IPS DF 19.7 (cell line): ENCODE results near the gene RGS11.
"Not testable (repeated sequence)": the region's sequence is repeated elsewhere in the genome, so short reads cannot be mapped to it uniquely, and the experiment has no call there.

Experiments
- DNase-seq: peaks from one replicate; pipeline ENCODE4 v3.0.0-alpha.2; 2013; ENCODE audit warnings: low read depth, low spot score

Gene RGS11

DNA sequence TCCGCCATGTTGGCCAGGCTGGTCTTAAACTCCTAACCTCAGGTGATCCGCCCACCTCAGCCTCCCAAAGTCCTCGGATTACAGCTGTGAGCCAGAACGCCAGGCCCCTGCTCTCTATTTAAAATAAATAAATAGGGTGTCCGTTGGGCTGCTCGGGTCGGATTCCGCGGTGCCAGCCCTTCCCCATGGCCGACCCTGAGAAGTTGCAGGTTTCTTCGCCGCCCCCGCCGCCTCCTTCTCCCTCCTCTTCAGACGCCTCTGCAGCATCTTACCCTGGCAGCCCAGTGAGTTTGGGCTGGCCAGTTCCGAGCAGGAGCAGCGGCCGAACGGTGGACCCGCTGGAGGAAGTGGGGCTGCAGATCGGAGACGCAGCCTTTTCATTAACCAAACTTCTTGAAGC, 44.8 kb downstream of the RGS11 start:
- DNase-seq, result no peak

- DNase-seq, result not testable (repeated sequence)
These were observed 45.4 kb downstream of the RGS11 start for GRCh38 chr16:230351-230750.

DNA sequence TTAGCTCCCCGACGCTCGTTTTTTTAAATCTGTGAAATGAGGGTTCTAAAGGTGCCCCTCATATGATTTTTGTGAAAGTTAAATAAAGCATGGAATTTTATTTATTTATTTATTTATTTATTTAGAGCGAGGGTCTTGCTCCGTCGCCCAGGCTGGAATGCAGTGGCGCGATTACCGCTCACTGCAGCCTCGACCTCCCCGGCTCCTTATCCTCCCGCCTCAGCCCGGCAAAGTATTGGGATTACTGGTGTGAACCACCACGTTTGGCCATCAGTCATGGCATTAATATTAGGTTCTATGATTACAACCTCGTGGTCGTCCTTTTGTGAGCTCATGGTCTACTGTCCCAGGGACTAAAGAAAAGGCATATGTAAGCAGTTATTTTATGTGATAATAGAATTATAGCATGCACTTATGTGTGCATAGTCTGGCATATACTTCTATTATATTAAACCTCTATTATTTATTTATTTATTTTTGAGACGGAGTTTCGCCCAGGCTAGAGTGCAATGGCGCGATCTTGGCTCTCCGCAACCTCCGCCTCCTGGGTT, 45.9 kb downstream of the RGS11 start:
- no peak for DNase-seq

DNA sequence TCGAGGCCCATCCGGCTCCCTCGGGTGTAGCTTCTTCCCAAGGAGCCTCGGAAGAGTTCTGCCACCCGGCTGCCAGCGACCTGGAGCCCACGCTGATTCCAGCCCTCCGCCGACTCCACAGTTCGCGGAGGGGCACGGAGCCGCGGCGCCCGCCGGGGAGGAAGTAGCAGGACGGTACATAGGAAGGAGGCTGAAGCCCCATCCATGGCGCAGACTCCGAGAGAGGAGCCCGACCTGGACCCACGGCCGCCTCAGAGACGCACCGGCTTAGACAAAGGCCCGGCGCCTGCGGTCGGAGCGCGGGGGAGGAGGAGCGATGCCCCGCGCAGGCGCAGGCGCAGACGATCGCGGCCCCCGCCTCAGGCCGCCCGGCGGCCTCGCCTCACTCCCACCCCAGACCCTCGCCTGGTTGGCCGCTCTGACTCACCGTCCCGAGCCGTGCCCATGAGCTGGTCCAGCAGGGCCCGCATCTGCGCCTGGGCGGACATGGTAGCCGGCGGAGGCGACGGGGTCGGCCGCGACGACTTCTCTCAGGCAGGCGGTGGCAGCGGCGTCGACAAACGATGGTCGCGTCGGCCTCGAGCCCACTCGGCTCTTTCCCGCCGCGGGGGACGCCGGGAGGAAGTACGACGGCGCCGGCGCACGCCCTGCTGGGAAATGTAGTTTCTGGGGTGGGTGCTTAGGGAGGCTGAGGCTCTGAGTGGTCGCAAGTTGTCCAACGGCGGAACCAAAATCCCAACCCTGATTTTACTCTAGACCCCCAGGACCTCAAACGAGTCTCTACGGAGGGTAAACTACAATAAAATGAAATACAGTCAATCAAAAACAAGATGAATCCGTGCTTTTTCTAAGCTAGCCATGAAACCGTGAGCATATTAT, 46.7 kb downstream of the RGS11 start, which contains the start of gene LUC7L:
LUC7L (minus strand) TSS at position 598 of the 879 bp plus-strand sequence; CDS start at position 488, 110 bp downstream.
- DNase-seq, result peak; percentile 65

DNA sequence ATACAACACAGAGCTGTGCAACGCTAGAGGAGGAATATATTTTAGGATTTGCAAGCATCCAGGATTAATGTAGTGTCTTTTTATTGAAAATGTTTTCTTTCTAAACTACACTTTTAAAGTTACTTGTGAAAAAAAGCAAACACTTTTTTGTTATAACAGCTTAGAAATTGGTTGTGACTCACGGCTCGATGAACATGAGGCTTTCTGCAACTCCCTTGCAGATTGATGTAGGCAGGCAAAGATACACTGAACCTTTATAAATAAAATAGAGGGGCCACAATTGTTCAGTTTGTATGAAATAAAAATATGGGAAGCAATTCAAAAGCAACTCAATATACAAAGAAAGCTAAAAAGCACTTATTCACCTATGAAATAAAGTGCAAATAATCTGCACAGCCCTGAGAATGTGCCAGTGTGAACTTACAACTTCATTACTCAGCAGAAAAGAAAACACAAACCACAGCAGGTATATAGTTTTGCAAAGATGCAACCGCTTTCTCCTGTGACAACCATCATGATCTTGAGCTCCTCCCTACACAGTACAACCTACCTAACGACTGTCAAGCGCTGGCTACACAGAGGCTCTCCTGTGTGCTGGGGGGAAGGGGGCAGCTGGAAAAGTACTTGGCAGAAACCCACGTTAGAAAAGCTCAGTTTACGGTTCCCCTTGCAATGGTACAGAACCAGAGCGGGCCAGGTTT, 47.4 kb downstream of the RGS11 start:
- no peak for DNase-seq

GRCh38 chr16:220021-220420, 55.7 kb downstream of the RGS11 start:
- DNase-seq, result no peak
